H4 (cell line): ENCODE results near the gene HSD17B4. TPM values are rescaled to one million over a fixed set of nuclear protein-coding genes. Genes with fewer than 3 reads are reported as not detected.
"Not testable (repeated sequence)": the region's sequence is repeated elsewhere in the genome, so short reads cannot be mapped to it uniquely, and the experiment has no call there.

Experiments
- DNase-seq: peaks from one replicate; pipeline ENCODE4 v3.0.0-alpha.2; 2015; ENCODE audit warnings: low spot score
- total RNA-seq: library from RNA; depleted of rRNA; stranded (reverse); fragments of >200 nt; shearing (Covaris generic); gene quantifications from 2 replicates; pipeline ENCODE4 v1.2.3, GENCODE V29; 2014; rRNA removed

Gene HSD17B4
- total RNA-seq, result 319 and 381 TPM in 2 replicates

DNA sequence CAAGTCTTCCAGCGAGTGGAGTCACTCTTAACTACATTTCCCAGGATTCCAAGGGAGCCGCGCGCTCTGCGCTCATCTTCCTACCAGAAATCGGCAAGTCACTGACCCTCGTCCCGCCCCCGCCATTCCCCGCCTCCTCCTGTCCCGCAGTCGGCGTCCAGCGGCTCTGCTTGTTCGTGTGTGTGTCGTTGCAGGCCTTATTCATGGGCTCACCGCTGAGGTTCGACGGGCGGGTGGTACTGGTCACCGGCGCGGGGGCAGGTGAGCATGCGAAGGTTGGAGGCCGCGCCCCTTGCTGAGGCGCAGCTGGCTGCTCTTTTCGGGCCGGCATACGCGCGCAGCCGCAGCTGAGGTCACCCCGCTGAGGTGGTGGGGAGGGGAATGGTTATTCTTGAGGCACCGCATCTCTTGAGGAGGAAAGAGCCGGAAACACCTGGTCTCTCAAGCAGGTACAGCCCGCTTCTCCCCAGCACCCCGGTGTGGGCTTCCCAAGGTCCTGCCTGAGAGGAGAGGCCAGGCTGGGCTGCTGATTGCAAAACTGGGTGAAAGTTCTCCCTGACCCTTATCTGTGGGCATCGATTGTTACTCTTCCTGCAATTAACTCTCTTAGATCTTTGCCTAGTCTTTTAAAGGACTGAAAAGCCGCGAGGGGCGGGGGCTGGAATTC lies at the start of gene HSD17B4:
TSS of gene HSD17B4 (plus strand) at position 125 of the 667 bp plus-strand sequence. CDS start at position 204, 79 bp downstream.
- DNase-seq, result peak; percentile 86

DNA sequence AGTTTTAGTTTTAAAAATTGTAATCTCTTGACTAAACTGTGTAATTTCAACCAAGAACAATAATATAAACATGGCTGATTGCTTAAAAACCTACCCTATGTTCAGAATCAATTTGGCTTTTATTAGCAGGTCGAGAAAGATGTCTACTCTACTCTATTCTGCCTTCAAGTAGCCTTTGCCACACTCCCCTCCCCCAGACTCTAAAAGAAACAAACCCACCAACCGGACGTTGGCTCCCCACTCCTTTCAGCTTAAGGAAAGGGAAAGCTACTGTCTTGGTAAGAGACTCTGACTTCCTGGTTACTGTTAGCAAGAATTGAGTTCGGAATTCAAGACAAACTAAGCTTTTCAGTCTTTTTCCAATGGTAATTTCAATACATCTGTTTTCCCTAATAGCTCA lies 49.7 kb upstream of the HSD17B4 start:
- DNase-seq, result no peak

DNA sequence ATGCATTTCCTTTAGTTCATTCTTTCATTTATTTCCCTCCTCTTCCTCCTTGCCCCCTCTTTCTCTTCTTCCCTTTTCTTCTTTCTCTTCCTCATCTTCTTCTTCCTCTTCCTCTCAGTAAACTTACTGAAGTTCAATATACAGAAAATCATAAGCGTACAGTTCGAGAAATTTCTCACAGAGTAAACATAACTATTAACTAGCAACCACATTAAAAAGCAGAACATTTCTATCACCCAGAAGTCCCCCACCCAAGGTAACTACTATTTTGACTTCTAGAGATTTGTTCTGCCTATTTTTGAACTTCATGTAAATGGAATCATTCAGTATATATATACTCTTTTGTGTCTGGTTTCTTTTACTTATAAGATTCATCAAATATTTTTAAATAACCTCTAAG lies 48.3 kb upstream of the HSD17B4 start:
- DNase-seq, result no peak

- DNase-seq, result no peak
Observed at GRCh38 chr5:119405419-119405818, 46.9 kb upstream of the HSD17B4 start.

- DNase-seq, result no peak
Observed at GRCh38 chr5:119406551-119407110, 45.7 kb upstream of the HSD17B4 start.

DNA sequence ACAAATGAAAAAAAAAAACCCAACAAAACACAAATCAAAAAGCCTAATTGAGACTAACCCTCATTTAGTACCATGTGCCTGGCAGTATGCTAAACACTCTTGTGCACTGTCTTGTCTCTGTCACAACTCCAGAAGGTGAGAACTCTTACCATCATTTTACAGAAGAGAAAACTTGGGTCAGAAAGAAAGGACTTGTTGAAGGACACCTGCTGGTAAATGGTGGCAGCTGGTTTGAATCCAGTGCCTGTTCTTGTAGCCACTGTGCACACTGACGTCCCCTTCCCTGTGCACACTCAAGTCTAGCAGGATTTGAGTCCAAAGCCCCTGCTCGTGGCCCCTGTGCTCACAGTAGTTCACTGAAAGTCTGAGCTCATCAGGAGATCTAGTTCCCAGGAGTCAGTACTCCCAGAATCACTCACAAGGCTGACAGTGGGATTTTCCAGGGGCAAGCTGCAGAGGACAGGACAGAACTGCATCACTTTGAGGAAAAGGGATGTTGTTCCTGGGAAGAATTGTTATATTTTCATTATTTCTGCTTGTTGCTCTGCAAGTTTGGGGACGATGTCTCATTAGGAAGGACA lies 43.0 kb upstream of the HSD17B4 start:
- DNase-seq, result no peak

- DNase-seq, result no peak
Observed at GRCh38 chr5:119410448-119411159, 41.7 kb upstream of the HSD17B4 start.

- DNase-seq, result peak; percentile 72
Observed at GRCh38 chr5:119411361-119412278, 40.7 kb upstream of the HSD17B4 start.

- no peak for DNase-seq
Observed at GRCh38 chr5:119412279-119413227, 39.7 kb upstream of the HSD17B4 start.

DNA sequence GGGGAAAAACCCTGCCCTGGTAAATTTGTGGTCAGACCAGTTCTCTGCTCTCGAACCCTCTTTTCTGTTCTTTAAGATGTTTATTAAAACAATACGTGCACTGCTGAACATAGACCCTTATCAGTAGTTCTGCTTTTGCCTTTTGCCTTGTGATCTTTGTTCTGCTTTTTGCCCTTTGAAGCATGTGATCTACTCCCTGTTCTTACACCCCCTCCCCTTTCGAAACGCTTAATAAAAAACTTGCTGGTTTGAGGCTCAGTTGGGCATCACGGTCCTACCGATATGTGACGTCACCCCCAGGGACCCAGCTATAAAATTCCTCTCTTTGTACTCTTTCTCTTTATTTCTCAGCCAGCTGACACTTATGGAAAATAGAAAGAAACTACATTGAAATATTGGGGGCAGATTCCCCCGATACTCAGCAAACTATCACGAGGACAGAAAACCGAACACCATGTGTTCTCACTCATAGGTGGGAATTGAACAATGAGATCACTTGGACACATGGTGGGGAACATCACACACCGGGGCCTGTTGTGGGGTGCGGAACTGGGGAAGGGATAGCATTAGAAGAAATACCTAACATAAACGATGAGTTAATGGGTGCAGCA lies 38.1 kb upstream of the HSD17B4 start:
- not testable (repeated sequence) for DNase-seq

DNA sequence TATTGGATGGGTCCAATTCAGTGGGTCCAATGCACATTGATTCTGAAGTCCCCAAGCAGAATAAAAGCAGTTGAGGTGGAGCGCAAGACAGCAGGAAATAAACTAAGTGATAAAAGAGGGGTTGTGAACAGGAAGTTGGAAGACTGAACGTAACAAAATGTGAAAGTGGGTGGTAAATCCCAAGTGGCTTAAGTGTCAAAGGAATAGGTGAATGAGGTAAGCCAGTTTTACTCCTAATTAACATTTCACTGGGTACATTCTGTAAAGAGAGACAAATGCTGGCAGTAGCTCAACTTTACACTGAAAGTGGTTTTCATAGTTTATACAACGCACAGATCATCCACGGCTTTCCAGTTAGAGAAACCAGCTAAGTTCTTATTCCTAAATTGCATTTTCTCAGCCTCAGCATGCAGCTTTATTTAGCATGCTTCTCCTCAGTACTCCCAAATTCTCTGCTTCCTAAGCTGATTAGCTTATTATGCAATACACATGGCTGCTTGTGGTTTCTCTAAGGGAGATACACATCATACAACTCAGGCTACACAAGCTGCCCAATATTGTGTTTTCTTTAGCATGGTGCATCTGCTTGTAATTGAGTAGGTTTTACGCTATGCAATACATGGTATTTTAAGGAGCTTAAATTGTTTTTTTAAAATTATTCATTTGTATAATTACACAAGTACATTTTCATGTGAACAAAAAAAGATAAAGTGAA lies 34.2 kb upstream of the HSD17B4 start:
- DNase-seq, result peak; percentile 92

DNA sequence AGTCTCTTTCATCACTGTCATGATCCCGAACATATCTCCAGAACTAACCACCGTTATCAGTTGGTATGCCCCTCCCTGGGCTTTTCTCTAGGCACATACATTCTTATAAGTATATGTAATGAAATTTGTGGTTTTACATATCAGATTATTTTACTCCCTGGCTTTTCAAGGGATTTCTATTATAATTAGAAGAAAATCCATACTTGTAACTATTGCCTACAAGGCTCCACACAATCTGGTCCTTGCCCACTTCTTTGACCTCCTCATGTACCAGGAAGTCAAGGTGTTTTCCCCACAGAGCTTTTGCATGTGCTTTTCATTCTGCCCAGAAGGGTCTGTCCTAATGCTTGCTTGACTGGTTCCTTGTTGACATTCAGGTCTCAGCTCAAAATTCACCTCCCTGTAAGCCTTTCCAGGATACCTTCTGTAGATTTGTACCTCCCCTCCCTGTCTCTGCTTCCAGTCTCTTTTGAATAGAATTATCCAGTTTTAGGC lies 33.6 kb upstream of the HSD17B4 start:
- DNase-seq, result peak; percentile 41

DNA sequence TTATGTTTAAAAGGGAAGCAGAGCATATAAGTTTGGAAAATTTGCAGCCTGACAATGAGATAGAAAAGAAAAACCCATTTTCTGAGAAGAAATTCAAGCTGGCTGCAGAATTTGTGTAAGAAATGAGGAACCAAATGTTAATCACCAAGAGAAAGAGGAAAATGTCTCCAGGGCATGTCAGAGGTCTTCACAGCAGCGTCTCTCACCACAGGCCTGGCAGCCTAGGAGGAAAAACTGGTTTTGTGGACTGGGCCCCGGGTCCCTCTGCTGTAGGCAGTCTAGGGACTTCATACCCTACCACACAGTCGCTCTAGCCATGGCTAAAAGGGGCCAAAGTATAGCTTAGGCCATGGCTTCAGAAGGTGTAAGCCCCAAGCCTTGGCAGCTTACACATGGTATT lies 32.1 kb upstream of the HSD17B4 start:
- no peak for DNase-seq

DNA sequence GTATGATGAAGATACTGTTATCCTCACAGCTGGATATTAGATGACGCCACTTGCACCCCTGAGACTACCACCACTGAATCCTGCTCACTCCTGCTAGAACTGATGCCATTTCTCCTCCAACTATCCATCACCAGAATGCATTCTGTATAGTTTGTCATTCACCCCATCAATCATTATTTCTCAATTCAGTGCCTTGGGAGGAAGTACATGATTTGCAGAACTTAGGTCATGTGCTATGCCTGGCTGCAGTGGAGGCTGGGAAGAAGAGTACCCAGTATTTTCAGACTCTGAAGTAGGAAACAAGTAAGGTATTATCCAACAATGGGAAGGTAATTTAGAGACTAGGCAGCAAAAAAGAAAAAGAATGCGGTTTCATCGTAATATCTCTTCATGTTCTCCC lies 26.2 kb upstream of the HSD17B4 start:
- DNase-seq, result no peak

DNA sequence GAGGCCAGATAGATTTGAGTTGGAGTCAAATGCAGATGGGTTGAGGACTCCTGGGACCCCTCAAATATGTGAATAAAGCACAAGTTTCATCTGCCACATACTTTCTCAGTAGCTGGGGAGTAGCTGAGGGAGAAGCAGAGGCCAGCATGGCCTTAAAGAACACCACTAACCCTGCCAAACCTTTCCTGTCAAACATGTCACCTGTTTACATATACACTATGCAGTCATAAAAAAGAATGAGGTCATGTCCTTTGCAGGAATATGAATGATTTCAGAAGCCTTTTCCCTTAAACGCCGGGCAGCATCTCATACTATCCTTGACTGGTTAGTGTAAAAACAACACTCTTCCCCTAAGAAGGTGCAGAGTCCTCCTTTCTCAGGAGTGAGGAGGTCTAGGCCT lies 25.2 kb upstream of the HSD17B4 start:
- no peak for DNase-seq

GRCh38 chr5:119427596-119427995 lies 24.7 kb upstream of the HSD17B4 start:
- DNase-seq, result not testable (repeated sequence)

- DNase-seq, result not testable (repeated sequence)
Observed at GRCh38 chr5:119428166-119428565, 24.1 kb upstream of the HSD17B4 start.

GRCh38 chr5:119428574-119428973 lies 23.7 kb upstream of the HSD17B4 start:
- not testable (repeated sequence) for DNase-seq

GRCh38 chr5:119432674-119433237 lies 19.5 kb upstream of the HSD17B4 start:
- DNase-seq, result not testable (repeated sequence)
